ENCODE results near the gene NOX3. TPM values are rescaled to one million over a fixed set of nuclear protein-coding genes. Genes with fewer than 3 reads are reported as not detected.
A peak's percentile ranks its signal among the peaks of the same experiment; 100 is the strongest.

NOX3 gene
- total RNA-seq, 4 donors from 2014 or later: not detected

- H3K4me1 ChIP-seq: no peaks in the 10 kb centered on the region
- no peak for DNase-seq
- TF ChIP-seq, protein P1, sequence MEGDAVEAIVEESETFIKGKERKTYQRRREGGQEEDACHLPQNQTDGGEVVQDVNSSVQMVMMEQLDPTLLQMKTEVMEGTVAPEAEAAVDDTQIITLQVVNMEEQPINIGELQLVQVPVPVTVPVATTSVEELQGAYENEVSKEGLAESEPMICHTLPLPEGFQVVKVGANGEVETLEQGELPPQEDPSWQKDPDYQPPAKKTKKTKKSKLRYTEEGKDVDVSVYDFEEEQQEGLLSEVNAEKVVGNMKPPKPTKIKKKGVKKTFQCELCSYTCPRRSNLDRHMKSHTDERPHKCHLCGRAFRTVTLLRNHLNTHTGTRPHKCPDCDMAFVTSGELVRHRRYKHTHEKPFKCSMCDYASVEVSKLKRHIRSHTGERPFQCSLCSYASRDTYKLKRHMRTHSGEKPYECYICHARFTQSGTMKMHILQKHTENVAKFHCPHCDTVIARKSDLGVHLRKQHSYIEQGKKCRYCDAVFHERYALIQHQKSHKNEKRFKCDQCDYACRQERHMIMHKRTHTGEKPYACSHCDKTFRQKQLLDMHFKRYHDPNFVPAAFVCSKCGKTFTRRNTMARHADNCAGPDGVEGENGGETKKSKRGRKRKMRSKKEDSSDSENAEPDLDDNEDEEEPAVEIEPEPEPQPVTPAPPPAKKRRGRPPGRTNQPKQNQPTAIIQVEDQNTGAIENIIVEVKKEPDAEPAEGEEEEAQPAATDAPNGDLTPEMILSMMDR (IDR thresholded peaks at IDR 0.05): no peak
- no peak for TF ChIP-seq POLR2A (IDR thresholded peaks at IDR 0.05)
Observed at GRCh38 chr6:155497273-155497672, 41.6 kb upstream of the NOX3 start.

GRCh38 chr6:155495011-155495768 lies 39.6 kb upstream of the NOX3 start:
- Histone ChIP-seq H3K9me3 (no peaks in the 10 kb centered on the region), H3K27me3 (no peaks in the 10 kb centered on the region), H3K4me1 (no peaks in the 10 kb centered on the region), H3K4me3 (no peak overlapping the region), H3K27ac (peak overlapping the region in 3 of 4 donors; percentile 5 to 59 (median 50)), H3K36me3 (no peaks in the 10 kb centered on the region)
- TF ChIP-seq, protein P1 (IDR thresholded peaks at IDR 0.05): peak in 3 of 6 experiments; percentile 22 to 26 (median 25)
- TF ChIP-seq POLR2A (IDR thresholded peaks at IDR 0.05): no peak
- peak in 1 of 3 donors; percentile 59 for DNase-seq

More at GRCh38 chr6:155497273-155497672, 41.6 kb upstream of the NOX3 start:
- H3K27me3 ChIP-seq: no peaks in the 10 kb centered on the region
- no peaks in the 10 kb centered on the region for H3K36me3 ChIP-seq
- no peak overlapping the region for H3K4me3 ChIP-seq
- H3K9me3 ChIP-seq: no peaks in the 10 kb centered on the region
- no peak overlapping the region for H3K27ac ChIP-seq

DNA sequence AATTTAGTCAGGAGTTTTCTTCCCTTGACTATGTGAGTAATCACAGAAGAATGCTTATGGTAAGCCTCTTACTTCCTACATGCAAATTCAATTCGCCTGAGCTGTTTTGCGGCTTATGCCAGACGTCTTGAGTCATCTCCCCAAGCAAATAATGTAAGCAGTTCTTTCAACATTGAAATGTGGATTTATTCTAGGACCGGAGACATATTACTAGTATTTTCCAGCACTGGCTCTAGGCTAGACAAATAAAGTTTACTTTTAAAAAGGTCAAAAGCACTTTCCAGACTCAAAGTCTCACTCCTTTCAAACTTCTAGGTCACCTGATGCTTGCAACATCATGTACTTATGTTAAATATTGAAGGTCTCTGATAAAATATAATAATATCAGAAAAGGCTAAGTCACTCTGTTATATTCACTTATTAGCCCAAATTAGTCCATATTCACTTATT lies 38.1 kb upstream of the NOX3 start:
- Histone ChIP-seq H3K4me3 (no peak overlapping the region), H3K27ac (peak overlapping the region in 3 of 4 donors; percentile 16 to 50 (median 49)), H3K4me1 (no peaks in the 10 kb centered on the region), H3K27me3 (no peaks in the 10 kb centered on the region), H3K9me3 (no peaks in the 10 kb centered on the region), H3K36me3 (no peaks in the 10 kb centered on the region)
- TF ChIP-seq, protein P1 (IDR thresholded peaks at IDR 0.05): no peak
- no peak for TF ChIP-seq POLR2A (IDR thresholded peaks at IDR 0.05)
- peak in 1 of 3 donors; percentile 56 for DNase-seq

DNA sequence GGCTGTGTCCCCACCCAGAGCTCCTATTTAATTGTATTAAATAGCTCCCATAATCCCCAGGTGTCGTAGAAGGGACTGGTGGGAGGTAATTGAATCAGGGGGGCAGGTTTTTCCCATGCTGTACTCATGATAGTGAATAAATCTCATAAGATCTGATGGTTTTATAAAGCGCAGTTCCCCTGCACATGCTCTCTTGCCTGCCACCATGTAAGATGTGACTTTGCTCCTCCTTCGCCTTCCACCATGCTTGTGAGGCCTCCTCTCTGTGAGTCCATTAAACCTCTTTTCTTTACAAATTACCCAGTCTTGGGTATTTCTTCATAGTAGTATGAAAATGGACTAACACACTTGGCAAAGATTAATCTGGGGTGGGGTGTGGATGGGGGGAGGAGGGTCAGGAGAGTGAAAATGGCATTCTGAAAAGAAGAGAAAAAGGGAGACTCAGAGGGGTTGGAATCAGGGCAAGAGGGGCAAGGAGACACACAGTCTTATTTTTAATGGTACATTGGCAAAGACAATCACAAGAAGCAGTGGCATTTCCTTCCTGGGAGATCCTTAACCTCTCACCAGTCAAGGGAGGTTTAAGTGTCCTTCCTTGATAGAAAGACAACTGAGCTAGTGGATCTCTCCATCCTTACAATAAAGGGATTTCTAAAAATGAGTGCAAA lies 37.5 kb upstream of the NOX3 start:
- Histone ChIP-seq H3K36me3 (no peaks in the 10 kb centered on the region), H3K4me3 (no peak overlapping the region), H3K9me3 (no peaks in the 10 kb centered on the region), H3K4me1 (no peaks in the 10 kb centered on the region), H3K27me3 (no peaks in the 10 kb centered on the region), H3K27ac (peak overlapping the region; percentile 16 to 55 (median 37))
- no peak for DNase-seq
- no peak for TF ChIP-seq POLR2A (IDR thresholded peaks at IDR 0.05)
- TF ChIP-seq, protein P1 (IDR thresholded peaks at IDR 0.05): no peak

- Histone ChIP-seq H3K27ac (no peak overlapping the region), H3K4me3 (no peak overlapping the region), H3K36me3 (no peaks in the 10 kb centered on the region), H3K4me1 (no peaks in the 10 kb centered on the region), H3K9me3 (no peaks in the 10 kb centered on the region), H3K27me3 (no peaks in the 10 kb centered on the region)
- DNase-seq: no peak
- TF ChIP-seq POLR2A (IDR thresholded peaks at IDR 0.05): no peak
- TF ChIP-seq, protein P1 (IDR thresholded peaks at IDR 0.05): no peak
Observed at GRCh38 chr6:155492061-155492735, 36.6 kb upstream of the NOX3 start.

Data from Peyer's patch (tissue), 4 donors.